GM18498 (cell line): Measurements from ENCODE around the gene RAMP1.
"Not testable (repeated sequence)": the region's sequence is repeated elsewhere in the genome, so short reads cannot be mapped to it uniquely, and the experiment has no call there.

Experiments
- ATAC-seq: cut with Tn5 transposase; IDR thresholded peaks from one replicate; pipeline ENCODE4 v1.9.1; 2021; ENCODE audit warnings: mild to moderate bottlenecking, moderate library complexity; ENCODE audit not compliant: unreplicated experiment

The RAMP1 gene

GRCh38 chr2:237859533-237860272 lies at the start of gene RAMP1:
TSS of gene RAMP1 (plus strand) at chr2:237859623. CDS start at chr2:237859676, 53 bp downstream.
- ATAC-seq = no peak

GRCh38 chr2:237815637-237816036 lies 43.8 kb upstream of the RAMP1 start:
- ATAC-seq = no peak

GRCh38 chr2:237816531-237816930 lies 42.9 kb upstream of the RAMP1 start:
- no peak for ATAC-seq

- no peak for ATAC-seq
Observed at GRCh38 chr2:237818066-237818473, 41.4 kb upstream of the RAMP1 start.

- ATAC-seq = no peak
Observed at GRCh38 chr2:237819231-237819630, 40.2 kb upstream of the RAMP1 start.

GRCh38 chr2:237820421-237820820 lies 39.0 kb upstream of the RAMP1 start:
- no peak for ATAC-seq

- ATAC-seq = no peak
Observed at GRCh38 chr2:237823544-237823943, 35.9 kb upstream of the RAMP1 start.

- no peak for ATAC-seq
Observed at GRCh38 chr2:237824085-237824484, 35.3 kb upstream of the RAMP1 start.

GRCh38 chr2:237827421-237827987 lies 31.9 kb upstream of the RAMP1 start:
- no peak for ATAC-seq

- no peak for ATAC-seq
Observed at GRCh38 chr2:237830522-237830921, 28.9 kb upstream of the RAMP1 start.

- no peak for ATAC-seq
Observed at GRCh38 chr2:237833546-237833945, 25.9 kb upstream of the RAMP1 start.

- no peak for ATAC-seq
Observed at GRCh38 chr2:237835372-237835771, 24.1 kb upstream of the RAMP1 start.

- ATAC-seq = no peak
Observed at GRCh38 chr2:237841051-237841450, 18.4 kb upstream of the RAMP1 start.

- ATAC-seq = not testable (repeated sequence)
Observed at GRCh38 chr2:237848940-237849339, 10.5 kb upstream of the RAMP1 start.

- ATAC-seq = no peak
Observed at GRCh38 chr2:237854295-237854694, 5.1 kb upstream of the RAMP1 start.

- ATAC-seq = no peak
Observed at GRCh38 chr2:237857791-237858190, 1.6 kb upstream of the RAMP1 start.

GRCh38 chr2:237858294-237859081 lies 935 bp upstream of the RAMP1 start:
- ATAC-seq = no peak

GRCh38 chr2:237859082-237859433 lies 365 bp upstream of the RAMP1 start:
- ATAC-seq = no peak

GRCh38 chr2:237860273-237860935 lies 981 bp downstream of the RAMP1 start:
- ATAC-seq = no peak

- no peak for ATAC-seq
Observed at GRCh38 chr2:237861875-237862527, 2.6 kb downstream of the RAMP1 start.

- no peak for ATAC-seq
Observed at GRCh38 chr2:237862528-237862895, 3.1 kb downstream of the RAMP1 start.
